Gastrocnemius medialis (tissue), 4 donors: ENCODE results near the gene SAA2.
"Not testable (repeated sequence)": the region's sequence is repeated elsewhere in the genome, so short reads cannot be mapped to it uniquely, and the experiment has no call there.

Source experiments
- CTCF ChIP-seq, 5 experiments: fragments of 450-650 bp in 3 of 5; fragments of 200-600 bp in 2 of 5; sonication (generic) in 2 of 5; IDR thresholded peaks in 4 of 5; conservative IDR thresholded peaks in 1 of 5; 1 replicate in 4 of 5; 2 replicates in 1 of 5; pipeline ENCODE4 v1.5.1; 2016 to 2019; ENCODE audit warnings: antibody characterized with exemption in 5 of 5, mild to moderate bottlenecking in 3 of 5, moderate library complexity in 3 of 5
- POLR2A ChIP-seq, 2 donors: fragments of 450-650 bp; IDR thresholded peaks; one replicate each; pipeline ENCODE4 v1.6.1; 2017; ENCODE audit warnings: antibody characterized with exemption in 2 of 2, mild to moderate bottlenecking in 2 of 2, moderate library complexity in 2 of 2

GRCh38 chr11:18262681-18263350 is 14.3 kb upstream of the SAA2 start:
- not testable (repeated sequence) for TF ChIP-seq CTCF (IDR thresholded peaks at IDR 0.05 in 4 of 5, conservative IDR thresholded peaks at IDR 0.05 in 1 of 5); POLR2A (IDR thresholded peaks at IDR 0.05)
